ENCODE results near the gene KLHL26.

KLHL26 gene

GRCh38 chr19:18650021-18650390 is 13.2 kb downstream of the KLHL26 start:
- peak; percentile 70 for DNase-seq

DNA sequence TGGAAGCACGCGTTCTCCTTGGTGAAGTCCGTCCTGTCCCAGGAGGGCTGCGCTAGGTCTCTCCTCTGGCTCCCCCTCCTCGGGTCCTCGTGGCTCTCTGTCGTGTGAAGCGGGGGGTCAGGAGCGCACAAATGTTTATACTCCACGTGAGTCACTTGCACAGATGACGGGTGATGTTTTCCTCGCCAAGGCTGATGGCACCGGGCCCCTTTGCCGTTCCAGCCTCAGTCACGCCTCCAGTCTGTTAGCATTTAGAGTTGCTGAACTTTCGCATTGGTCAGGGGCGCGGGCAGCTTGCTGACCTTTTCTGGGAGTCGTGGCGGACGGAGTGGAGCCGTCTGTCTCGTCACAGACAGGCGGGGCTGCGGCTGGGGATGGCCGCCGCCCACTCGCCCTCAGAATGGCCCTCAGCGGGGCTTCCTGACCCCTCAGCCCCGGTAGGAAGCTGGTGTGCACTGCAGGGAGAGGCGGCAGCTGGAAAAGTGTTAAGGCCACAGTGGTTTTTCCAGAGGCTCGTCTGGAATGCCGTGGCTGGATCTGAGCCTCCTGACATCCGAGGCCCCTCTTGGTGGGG is 13.7 kb downstream of the KLHL26 start:
- peak; percentile 76 for DNase-seq

- DNase-seq, result no peak
Observed at GRCh38 chr19:18651300-18651699, 14.5 kb downstream of the KLHL26 start.

- DNase-seq, result no peak
Observed at GRCh38 chr19:18651733-18652132, 14.9 kb downstream of the KLHL26 start.

- no peak for DNase-seq
Observed at GRCh38 chr19:18653853-18654252, 17.0 kb downstream of the KLHL26 start.

DNA sequence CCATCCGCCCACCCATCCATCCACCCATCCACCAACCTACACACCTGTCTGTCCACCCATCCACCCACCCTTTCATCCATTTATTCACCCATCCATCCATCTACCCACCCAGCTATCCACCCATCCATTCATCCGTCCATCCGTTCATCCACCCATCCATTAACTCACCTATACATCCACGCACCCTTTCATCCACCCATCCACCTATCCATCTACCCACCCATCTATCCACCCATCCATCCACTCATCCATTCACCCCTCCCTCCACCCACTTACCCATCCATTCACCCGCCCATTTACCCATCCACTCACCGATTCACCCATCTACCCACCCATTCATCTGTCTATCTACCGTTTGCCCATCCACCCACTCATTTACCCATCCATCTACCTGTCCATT is 17.6 kb downstream of the KLHL26 start:
- no peak for DNase-seq

DNA sequence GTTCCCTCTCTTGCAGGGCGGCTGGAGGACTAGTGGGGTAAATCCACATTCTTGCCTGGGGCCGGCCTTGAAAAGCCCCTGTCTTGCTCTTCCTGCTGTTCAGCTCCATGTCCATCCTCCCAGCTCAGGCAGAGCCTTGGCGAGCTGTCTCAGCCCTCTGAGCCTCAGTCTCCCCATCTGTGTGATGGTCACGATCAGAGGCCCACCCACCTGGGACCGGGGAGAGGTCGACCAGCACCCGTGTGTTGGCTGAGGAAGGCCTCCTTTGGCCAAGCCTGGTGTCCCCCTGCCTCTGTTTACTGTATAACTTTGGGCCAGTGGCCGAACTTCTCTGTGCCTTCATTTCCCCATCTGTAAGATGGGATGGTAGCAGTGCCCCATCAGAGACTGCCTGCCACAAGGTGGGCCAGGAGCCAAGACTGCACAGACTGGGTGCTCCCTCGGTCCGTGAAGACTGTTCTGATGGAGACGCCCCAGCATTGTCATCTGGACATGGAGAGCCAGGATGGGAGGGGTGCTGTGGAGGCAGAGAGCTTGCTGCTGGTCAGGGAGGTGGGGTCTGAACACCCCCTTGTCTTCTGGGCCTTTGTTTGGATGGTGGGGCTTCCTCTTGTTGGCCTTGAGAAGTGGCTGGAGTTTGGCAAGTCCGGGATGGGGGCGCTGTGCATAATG is 18.5 kb downstream of the KLHL26 start:
- no peak for DNase-seq

- no peak for DNase-seq
Observed at GRCh38 chr19:18656337-18657086, 19.7 kb downstream of the KLHL26 start.

DNA sequence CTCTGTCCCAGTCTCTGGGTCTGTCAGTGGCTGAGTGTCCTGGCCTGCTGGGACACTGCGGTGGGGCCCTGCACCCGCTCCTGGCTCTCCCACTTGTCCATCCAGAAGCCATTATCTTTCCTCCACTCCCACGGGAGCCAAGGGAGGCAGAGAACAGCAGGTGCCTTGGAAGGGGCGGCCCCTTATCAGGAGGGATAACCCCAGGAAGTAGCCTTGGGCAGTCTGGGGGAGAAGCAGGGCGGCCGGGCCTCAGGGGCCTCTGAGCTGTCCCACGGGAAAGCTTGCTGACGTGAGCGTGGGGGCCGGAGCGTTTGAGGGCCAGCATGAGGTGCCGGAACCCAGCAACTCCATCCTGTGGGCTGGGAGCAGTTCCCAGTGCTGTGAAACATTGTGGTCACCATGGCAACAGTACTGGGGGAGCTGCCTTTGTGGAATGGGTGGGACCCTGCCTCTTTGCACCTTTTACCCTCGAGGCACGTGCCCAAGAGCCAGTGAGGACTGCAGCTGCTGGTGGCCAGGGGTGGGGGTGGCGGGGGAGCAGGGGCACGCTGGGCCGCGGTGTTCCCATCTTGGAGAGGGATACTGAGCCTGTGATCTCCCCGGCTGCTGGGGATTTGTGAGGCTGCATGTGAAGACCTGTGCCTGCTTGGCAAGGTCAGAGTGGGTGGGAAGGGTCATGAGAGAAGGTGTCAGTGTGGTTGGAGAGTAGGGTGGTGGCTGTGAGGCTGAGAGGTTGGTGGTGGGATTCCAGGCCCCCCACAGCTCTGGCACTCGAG is 20.9 kb downstream of the KLHL26 start:
- DNase-seq, result no peak

GRCh38 chr19:18658366-18658855 is 21.6 kb downstream of the KLHL26 start:
- DNase-seq, result no peak

DNA sequence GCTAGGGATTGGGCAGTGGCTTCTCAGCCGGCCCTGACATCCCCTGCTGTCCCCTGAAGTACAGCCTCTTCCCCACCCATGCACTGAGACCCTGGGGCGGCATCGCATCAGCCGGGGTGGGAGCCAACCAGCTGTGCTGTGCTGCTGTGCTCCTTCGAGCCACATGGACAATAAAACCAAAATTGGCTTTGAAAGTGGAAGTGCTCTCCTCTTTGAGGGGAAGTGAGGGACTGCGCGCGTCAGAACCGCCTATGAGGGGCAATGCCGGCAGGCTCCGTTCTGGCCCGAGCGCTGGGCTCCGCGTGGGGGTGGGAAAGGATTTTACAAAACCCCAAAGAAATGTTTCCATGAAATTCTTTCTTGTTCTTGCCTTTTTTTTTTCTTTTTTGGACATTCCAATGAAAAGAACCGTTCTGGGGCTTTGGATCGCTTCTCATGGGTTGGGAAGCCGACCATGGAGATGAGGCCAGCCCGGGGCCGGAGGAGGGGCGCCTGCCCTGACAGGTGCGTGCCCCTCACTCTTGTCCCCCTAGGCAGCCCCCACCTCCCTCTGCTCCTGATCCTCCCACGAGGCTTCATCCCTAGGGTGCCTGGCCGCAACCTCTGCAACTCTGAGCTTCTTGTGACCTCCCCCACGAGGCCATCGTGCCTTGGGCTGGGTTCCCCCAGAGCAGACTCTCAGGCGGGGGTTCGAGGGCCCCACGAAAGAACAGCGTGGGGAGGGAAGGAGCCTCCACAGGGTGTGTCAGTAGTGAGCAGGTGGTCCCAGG is 22.6 kb downstream of the KLHL26 start:
- DNase-seq, result no peak

DNA sequence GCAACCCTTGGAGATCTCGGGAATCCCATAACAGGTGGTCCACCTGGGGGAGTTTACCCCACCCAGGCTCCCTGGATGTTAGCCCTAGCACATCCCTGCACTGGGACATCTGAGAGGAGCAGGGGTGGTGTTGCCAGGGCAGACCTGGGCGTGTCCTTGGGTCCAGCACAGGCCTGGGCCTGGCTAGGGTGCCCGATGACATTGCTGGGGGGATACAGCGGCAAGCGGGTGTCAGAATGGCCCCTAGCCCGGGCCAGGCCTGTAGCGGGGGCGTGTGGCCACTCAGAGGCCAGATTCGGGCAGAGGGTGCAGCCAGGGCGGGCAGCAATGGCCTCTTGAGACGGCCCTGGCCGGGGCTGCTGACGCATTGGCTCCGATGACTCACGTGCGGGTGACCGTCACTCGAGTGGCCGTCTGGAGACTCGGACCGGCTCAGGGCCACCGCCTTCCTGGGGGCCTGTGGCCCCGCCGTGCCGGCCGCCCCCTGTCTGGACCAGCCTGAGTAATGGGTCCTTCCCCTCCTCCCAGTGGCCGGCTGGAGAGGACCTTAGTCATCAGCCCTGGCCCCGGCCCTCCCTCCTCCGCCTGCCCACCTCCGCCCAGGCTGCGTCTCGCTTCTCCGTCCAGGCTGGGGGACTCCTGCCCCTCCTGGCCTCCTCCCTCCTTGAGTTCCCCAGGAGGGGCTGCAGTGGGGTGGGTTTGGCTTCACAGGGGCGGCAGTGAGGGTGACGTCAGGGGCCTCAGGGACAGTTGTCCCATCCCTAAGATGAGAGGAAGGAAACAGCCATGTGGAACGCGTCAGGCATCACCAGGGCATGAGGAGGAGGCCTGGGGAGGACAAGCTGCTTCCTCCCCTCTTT is 23.5 kb downstream of the KLHL26 start:
- no peak for DNase-seq

DNA sequence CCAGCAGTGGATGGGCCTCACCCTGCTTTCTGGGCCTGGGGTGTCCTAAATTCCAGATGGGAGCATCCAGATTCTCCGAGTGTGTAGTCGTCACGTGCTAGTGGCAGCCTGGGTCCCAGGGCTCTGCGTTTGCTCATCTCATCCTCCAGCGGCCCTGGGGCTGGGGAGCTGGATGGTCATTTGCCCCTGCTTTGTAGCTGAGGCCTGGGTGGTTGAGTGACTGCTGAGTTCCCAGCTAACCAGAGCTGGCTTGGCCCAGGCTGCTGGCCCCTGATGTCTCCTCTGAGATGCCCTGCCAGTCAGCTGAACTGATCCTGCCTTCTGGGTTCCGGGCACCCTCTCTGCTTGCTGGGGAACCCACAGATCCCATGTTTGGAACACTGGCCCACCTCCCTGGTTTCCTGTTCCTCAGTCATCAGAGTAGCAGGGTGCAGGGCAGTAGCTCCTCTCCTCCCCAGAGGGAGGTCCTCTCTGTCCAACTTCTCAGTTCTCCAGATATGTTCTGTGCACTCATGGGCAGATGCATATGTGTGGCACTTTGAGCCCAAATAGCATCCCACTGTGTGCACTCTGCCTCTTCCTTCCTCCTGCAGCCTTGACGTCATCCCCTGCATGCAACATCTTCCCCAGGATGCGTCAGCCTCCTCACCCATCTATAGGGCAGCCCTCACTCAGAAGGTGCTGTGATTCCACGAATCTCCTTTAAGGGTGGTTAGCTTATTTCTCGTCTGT is 24.3 kb downstream of the KLHL26 start:
- no peak for DNase-seq

GRCh38 chr19:18662972-18663732 is 26.3 kb downstream of the KLHL26 start:
- no peak for DNase-seq

GRCh38 chr19:18663940-18664530 is 27.2 kb downstream of the KLHL26 start:
- no peak for DNase-seq

GRCh38 chr19:18665771-18666202 is 29.0 kb downstream of the KLHL26 start:
- DNase-seq, result no peak

DNA sequence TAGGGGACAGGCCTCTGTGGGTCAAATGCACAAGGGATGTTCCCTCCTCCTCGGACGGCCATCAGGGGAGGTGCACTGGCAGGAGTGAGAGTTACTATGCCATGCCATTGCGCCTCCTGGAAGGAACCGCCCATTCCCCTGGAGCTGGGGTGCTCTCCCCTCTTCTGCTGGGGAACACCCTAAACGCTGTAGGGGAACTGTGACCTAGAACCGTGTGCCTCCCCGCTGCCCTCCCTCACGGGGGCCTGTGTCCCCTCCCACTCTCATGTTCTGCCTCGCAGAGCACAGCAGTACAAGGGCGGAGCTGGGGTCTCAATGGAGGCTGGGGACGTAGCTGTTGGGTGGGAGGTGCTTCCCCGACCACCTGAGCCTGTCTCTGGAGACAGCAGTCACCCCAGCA is 29.5 kb downstream of the KLHL26 start:
- no peak for DNase-seq

GRCh38 chr19:18666784-18667183 is 30.0 kb downstream of the KLHL26 start:
- no peak for DNase-seq

DNA sequence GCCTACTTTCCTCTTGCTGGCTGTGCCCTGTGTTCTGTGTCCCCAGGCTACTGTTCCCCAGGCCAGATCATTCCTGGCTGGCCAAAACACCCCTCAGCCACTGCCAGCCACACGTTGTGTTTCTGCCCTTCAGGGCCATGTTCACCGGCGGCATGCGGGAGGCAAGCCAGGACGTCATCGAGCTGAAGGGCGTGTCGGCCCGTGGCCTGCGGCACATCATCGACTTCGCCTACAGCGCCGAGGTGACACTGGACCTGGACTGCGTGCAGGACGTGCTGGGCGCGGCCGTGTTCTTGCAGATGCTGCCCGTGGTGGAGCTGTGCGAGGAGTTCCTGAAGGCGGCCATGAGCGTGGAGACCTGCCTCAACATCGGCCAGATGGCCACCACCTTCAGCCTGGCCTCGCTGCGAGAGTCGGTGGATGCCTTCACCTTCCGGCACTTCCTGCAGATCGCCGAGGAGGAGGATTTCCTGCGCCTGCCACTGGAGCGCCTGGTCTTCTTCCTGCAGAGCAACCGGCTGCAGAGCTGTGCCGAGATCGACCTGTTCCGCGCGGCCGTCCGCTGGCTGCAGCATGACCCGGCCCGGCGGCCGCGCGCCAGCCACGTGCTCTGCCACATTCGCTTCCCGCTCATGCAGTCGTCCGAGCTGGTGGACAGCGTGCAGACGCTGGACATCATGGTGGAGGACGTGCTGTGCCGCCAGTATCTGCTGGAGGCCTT is 30.9 kb downstream of the KLHL26 start:
- no peak for DNase-seq
